ENCODE results near the gene TDO2.

GRCh38 chr4:155891058-155891457 is 12.4 kb upstream of the TDO2 start:
- TF ChIP-seq ISX (CRISPR knock-in tag; conservative IDR thresholded peaks at IDR 0.05) (no peak), ZZZ3 (CRISPR knock-in tag; IDR thresholded peaks at IDR 0.05; ENCODE audit: borderline replicate concordance) (no peak), EZH2 (conservative IDR thresholded peaks at IDR 0.05; ENCODE audit: low read depth, low read length) (no peak), CEBPB (IDR thresholded peaks at IDR 0.05; ENCODE audit: borderline replicate concordance, low read depth, low read length) (no peak), HNRNPK (IDR thresholded peaks at IDR 0.05; ENCODE audit: low read depth, low read length, poor library complexity, severe bottlenecking) (no peak), AGO2 (optimal IDR thresholded peaks at IDR 0.05; ENCODE audit: low read depth, low read length) (no peak), POLR2AphosphoS5 (IDR thresholded peaks at IDR 0.05; ENCODE audit: low read depth, low read length) (no peak), ELK4 (CRISPR knock-in tag; IDR thresholded peaks at IDR 0.05; ENCODE audit: borderline replicate concordance) (no peak), HNRNPH1 (optimal IDR thresholded peaks at IDR 0.05; ENCODE audit: low read depth, low read length) (no peak), KAT2B (IDR thresholded peaks at IDR 0.05; ENCODE audit: borderline replicate concordance, low read depth, low read length) (no peak)
- TF ChIP-seq, protein P1, sequence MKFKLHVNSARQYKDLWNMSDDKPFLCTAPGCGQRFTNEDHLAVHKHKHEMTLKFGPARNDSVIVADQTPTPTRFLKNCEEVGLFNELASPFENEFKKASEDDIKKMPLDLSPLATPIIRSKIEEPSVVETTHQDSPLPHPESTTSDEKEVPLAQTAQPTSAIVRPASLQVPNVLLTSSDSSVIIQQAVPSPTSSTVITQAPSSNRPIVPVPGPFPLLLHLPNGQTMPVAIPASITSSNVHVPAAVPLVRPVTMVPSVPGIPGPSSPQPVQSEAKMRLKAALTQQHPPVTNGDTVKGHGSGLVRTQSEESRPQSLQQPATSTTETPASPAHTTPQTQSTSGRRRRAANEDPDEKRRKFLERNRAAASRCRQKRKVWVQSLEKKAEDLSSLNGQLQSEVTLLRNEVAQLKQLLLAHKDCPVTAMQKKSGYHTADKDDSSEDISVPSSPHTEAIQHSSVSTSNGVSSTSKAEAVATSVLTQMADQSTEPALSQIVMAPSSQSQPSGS (CRISPR knock-in tag; IDR thresholded peaks at IDR 0.05), result no peak

All from HepG2 (cell line).